ENCODE data around the gene CXCL14. TPM values are rescaled to one million over a fixed set of nuclear protein-coding genes. Genes with fewer than 3 reads are reported as not detected.

The CXCL14 gene
- total RNA-seq, 1 experiment from 2014 or later = not detected

- BruUV-seq (replicated peaks) = no TSS peak
- DNase-seq (ENCODE audit: low read depth, low spot score) (no peak), ATAC-seq (no peak)
- intact Hi-C loops (cut with micrococcal nuclease) = no loop called here
- no peak for TF ChIP-seq ZBTB33 (IDR thresholded peaks at IDR 0.05; ENCODE audit: extremely low read depth, insufficient replicate concordance, low read length)
- no peak for TF ChIP-seq SRF (IDR thresholded peaks at IDR 0.05; ENCODE audit: low read depth)
- no peak for TF ChIP-seq EZH2phosphoT487 (IDR thresholded peaks at IDR 0.05; ENCODE audit: borderline replicate concordance)
- no peak for TF ChIP-seq ELF1 (IDR thresholded peaks at IDR 0.05; ENCODE audit: borderline replicate concordance, low read depth)
- TF ChIP-seq POLR2A (IDR thresholded peaks at IDR 0.05; ENCODE audit: borderline replicate concordance, extremely low read depth, insufficient read depth, insufficient read length) = no peak
- no peak for TF ChIP-seq EZH2 (IDR thresholded peaks at IDR 0.05)
- Histone ChIP-seq H4K20me1 (ENCODE audit: insufficient read depth) (no peaks in the 10 kb centered on the region), H3K9ac (ENCODE audit: low read length) (no peak overlapping the region), H3K4me3 (replicated peaks in 1 of 2; ENCODE audit: low read depth in 1 of 2, low read length in 2 of 2) (no peak overlapping the region), H3K4me1 (ENCODE audit: control insufficient read depth in 1 of 2, insufficient read depth in 2 of 2, low read length in 2 of 2) (no peaks in the 10 kb centered on the region), H3K4me2 (ENCODE audit: low read length) (no peak overlapping the region), H3K27me3 (ENCODE audit: insufficient read depth, low read length) (peaks cover 27% of the 10 kb centered on the region), H3K79me2 (ENCODE audit: insufficient read depth, low read length) (no peaks in the 10 kb centered on the region), H2AFZ (ENCODE audit: low read depth, low read length, poor library complexity, severe bottlenecking) (no peak overlapping the region), H3K9me2 (ENCODE audit: insufficient read depth) (no peaks in the 10 kb centered on the region), H3K36me3 (ENCODE audit: control insufficient read depth in 1 of 2, insufficient read depth in 2 of 2, low read length in 2 of 2) (no peaks in the 10 kb centered on the region), H3K27ac (ENCODE audit: low read depth, low read length) (no peak overlapping the region), H3K9me3 (ENCODE audit: control insufficient read depth in 1 of 2, insufficient read depth in 1 of 2, low read depth in 1 of 2, low read length in 2 of 2) (no peaks in the 10 kb centered on the region)
- RAD21 ChIA-PET (ENCODE audit: low non-redundant PET in 1 of 2, low total read pairs in 2 of 2, uncharacterized antibody in 2 of 2, unreplicated experiment in 2 of 2) = no interaction called here
- CTCF ChIA-PET = no interaction called here
- POLR2A ChIA-PET = no interaction called here
Measured at GRCh38 chr5:135599421-135600151, 20.8 kb upstream of the CXCL14 start.
